AG08395 (cell line): Measurements from ENCODE around the gene BCL2.
"Not testable (repeated sequence)": the region's sequence is repeated elsewhere in the genome, so short reads cannot be mapped to it uniquely, and the experiment has no call there.

ENCODE experiments used
- DNase-seq: peaks from one replicate; pipeline ENCODE4 v3.0.0; 2012; ENCODE audit warnings: mixed read lengths, low spot score

The BCL2 gene

GRCh38 chr18:63198868-63199742 lies 120.5 kb downstream of the BCL2 start:
- DNase-seq = no peak

- DNase-seq = no peak
These were observed 121.3 kb downstream of the BCL2 start for GRCh38 chr18:63198098-63198760.

GRCh38 chr18:63197246-63197869 lies 122.2 kb downstream of the BCL2 start:
- DNase-seq = no peak

GRCh38 chr18:63195326-63196159 lies 124.0 kb downstream of the BCL2 start:
- DNase-seq = no peak

- DNase-seq = no peak
These were observed 126.7 kb downstream of the BCL2 start for GRCh38 chr18:63192885-63193349.

GRCh38 chr18:63192126-63192884 lies 127.3 kb downstream of the BCL2 start:
- DNase-seq = no peak

- DNase-seq = no peak
These were observed 128.2 kb downstream of the BCL2 start for GRCh38 chr18:63191413-63191812.

- not testable (repeated sequence) for DNase-seq
These were observed 128.7 kb downstream of the BCL2 start for GRCh38 chr18:63190838-63191237.

- DNase-seq = no peak
These were observed 129.8 kb downstream of the BCL2 start for GRCh38 chr18:63189817-63190216.

GRCh38 chr18:63189041-63189440 lies 130.5 kb downstream of the BCL2 start:
- DNase-seq = no peak

- no peak for DNase-seq
These were observed 131.6 kb downstream of the BCL2 start for GRCh38 chr18:63187791-63188460.

- no peak for DNase-seq
These were observed 132.4 kb downstream of the BCL2 start for GRCh38 chr18:63187223-63187574.

GRCh38 chr18:63186520-63187222 lies 132.9 kb downstream of the BCL2 start:
- no peak for DNase-seq

GRCh38 chr18:63185984-63186383 lies 133.6 kb downstream of the BCL2 start:
- DNase-seq = no peak

GRCh38 chr18:63183952-63184770 lies 135.4 kb downstream of the BCL2 start:
- DNase-seq = no peak

GRCh38 chr18:63183378-63183777 lies 136.2 kb downstream of the BCL2 start:
- DNase-seq = no peak

GRCh38 chr18:63182861-63183260 lies 136.7 kb downstream of the BCL2 start:
- no peak for DNase-seq

- DNase-seq = no peak
These were observed 137.2 kb downstream of the BCL2 start for GRCh38 chr18:63182310-63182772.

GRCh38 chr18:63181706-63182309 lies 137.8 kb downstream of the BCL2 start:
- no peak for DNase-seq
